Measurements from ENCODE around the gene NFIC.

Gene NFIC

GRCh38 chr19:3493651-3494050 lies 127.3 kb downstream of the NFIC start:
- FAIRE-seq (no peak), DNase-seq (ENCODE audit: insufficient read length, low spot score) (no peak)
- TF ChIP-seq POU2F2 (IDR thresholded peaks at IDR 0.05; ENCODE audit: low read depth, low read length) (no peak), POLR2A (IDR thresholded peaks at IDR 0.05; ENCODE audit: low read depth, low read length) (no peak), SPI1 (IDR thresholded peaks at IDR 0.05; ENCODE audit: low read depth, low read length) (no peak), POLR2AphosphoS5 (IDR thresholded peaks at IDR 0.05; ENCODE audit: low read depth, low read length) (no peak), TAF1 (IDR thresholded peaks at IDR 0.05; ENCODE audit: low read depth, low read length) (no peak), PAX5 (IDR thresholded peaks at IDR 0.05; ENCODE audit: insufficient read depth, low read length, severe bottlenecking) (no peak)

GRCh38 chr19:3494051-3494450 lies 127.7 kb downstream of the NFIC start:
- DNase-seq (ENCODE audit: insufficient read length, low spot score) (peak; percentile 84), FAIRE-seq (no peak)
- TF ChIP-seq POU2F2 (IDR thresholded peaks at IDR 0.05; ENCODE audit: low read depth, low read length) = no peak
- no peak for TF ChIP-seq SPI1 (IDR thresholded peaks at IDR 0.05; ENCODE audit: low read depth, low read length)
- no peak for TF ChIP-seq PAX5 (IDR thresholded peaks at IDR 0.05; ENCODE audit: insufficient read depth, low read length, severe bottlenecking)
- no peak for TF ChIP-seq POLR2A (IDR thresholded peaks at IDR 0.05; ENCODE audit: low read depth, low read length)
- TF ChIP-seq POLR2AphosphoS5 (IDR thresholded peaks at IDR 0.05; ENCODE audit: low read depth, low read length) = no peak
- no peak for TF ChIP-seq TAF1 (IDR thresholded peaks at IDR 0.05; ENCODE audit: low read depth, low read length)

- TF ChIP-seq POLR2A (IDR thresholded peaks at IDR 0.05; ENCODE audit: low read depth, low read length) = no peak
- no peak for TF ChIP-seq POU2F2 (IDR thresholded peaks at IDR 0.05; ENCODE audit: low read depth, low read length)
- TF ChIP-seq POLR2AphosphoS5 (IDR thresholded peaks at IDR 0.05; ENCODE audit: low read depth, low read length) = no peak
- TF ChIP-seq PAX5 (IDR thresholded peaks at IDR 0.05; ENCODE audit: insufficient read depth, low read length, severe bottlenecking) = no peak
- no peak for TF ChIP-seq SPI1 (IDR thresholded peaks at IDR 0.05; ENCODE audit: low read depth, low read length)
- TF ChIP-seq TAF1 (IDR thresholded peaks at IDR 0.05; ENCODE audit: low read depth, low read length) = no peak
- DNase-seq (ENCODE audit: insufficient read length, low spot score) (no peak), FAIRE-seq (peak; percentile 61)
Measured at GRCh38 chr19:3494559-3494958, 128.2 kb downstream of the NFIC start.

- DNase-seq (ENCODE audit: insufficient read length, low spot score) (no peak), FAIRE-seq (no peak)
- TF ChIP-seq TAF1 (IDR thresholded peaks at IDR 0.05; ENCODE audit: low read depth, low read length) (no peak), SPI1 (IDR thresholded peaks at IDR 0.05; ENCODE audit: low read depth, low read length) (no peak), POLR2A (IDR thresholded peaks at IDR 0.05; ENCODE audit: low read depth, low read length) (no peak), PAX5 (IDR thresholded peaks at IDR 0.05; ENCODE audit: insufficient read depth, low read length, severe bottlenecking) (no peak), POLR2AphosphoS5 (IDR thresholded peaks at IDR 0.05; ENCODE audit: low read depth, low read length) (no peak), POU2F2 (IDR thresholded peaks at IDR 0.05; ENCODE audit: low read depth, low read length) (no peak)
Measured at GRCh38 chr19:3496392-3497273, 130.2 kb downstream of the NFIC start.

- TF ChIP-seq POU2F2 (IDR thresholded peaks at IDR 0.05; ENCODE audit: low read depth, low read length) (no peak), PAX5 (IDR thresholded peaks at IDR 0.05; ENCODE audit: insufficient read depth, low read length, severe bottlenecking) (no peak), TAF1 (IDR thresholded peaks at IDR 0.05; ENCODE audit: low read depth, low read length) (no peak), POLR2A (IDR thresholded peaks at IDR 0.05; ENCODE audit: low read depth, low read length) (no peak), SPI1 (IDR thresholded peaks at IDR 0.05; ENCODE audit: low read depth, low read length) (no peak), POLR2AphosphoS5 (IDR thresholded peaks at IDR 0.05; ENCODE audit: low read depth, low read length) (no peak)
- no peak for FAIRE-seq
- DNase-seq (ENCODE audit: insufficient read length, low spot score) = no peak
Measured at GRCh38 chr19:3497757-3498520, 131.6 kb downstream of the NFIC start.

- FAIRE-seq = peak; percentile 38
- DNase-seq (ENCODE audit: insufficient read length, low spot score) = no peak
- no peak for TF ChIP-seq POLR2AphosphoS5 (IDR thresholded peaks at IDR 0.05; ENCODE audit: low read depth, low read length)
- TF ChIP-seq TAF1 (IDR thresholded peaks at IDR 0.05; ENCODE audit: low read depth, low read length) = no peak
- TF ChIP-seq POU2F2 (IDR thresholded peaks at IDR 0.05; ENCODE audit: low read depth, low read length) = no peak
- TF ChIP-seq PAX5 (IDR thresholded peaks at IDR 0.05; ENCODE audit: insufficient read depth, low read length, severe bottlenecking) = no peak
- no peak for TF ChIP-seq POLR2A (IDR thresholded peaks at IDR 0.05; ENCODE audit: low read depth, low read length)
- no peak for TF ChIP-seq SPI1 (IDR thresholded peaks at IDR 0.05; ENCODE audit: low read depth, low read length)
Measured at GRCh38 chr19:3499738-3500428, 133.5 kb downstream of the NFIC start.

- FAIRE-seq (peak; percentile 99), DNase-seq (ENCODE audit: insufficient read length, low spot score) (peak; percentile 95)
- TF ChIP-seq POU2F2 (IDR thresholded peaks at IDR 0.05; ENCODE audit: low read depth, low read length) = peak; percentile 87
- TF ChIP-seq PAX5 (IDR thresholded peaks at IDR 0.05; ENCODE audit: insufficient read depth, low read length, severe bottlenecking) = peak; percentile 40
- TF ChIP-seq POLR2A (IDR thresholded peaks at IDR 0.05; ENCODE audit: low read depth, low read length) = peak; percentile 92
- peak; percentile 83 for TF ChIP-seq POLR2AphosphoS5 (IDR thresholded peaks at IDR 0.05; ENCODE audit: low read depth, low read length)
- no peak for TF ChIP-seq SPI1 (IDR thresholded peaks at IDR 0.05; ENCODE audit: low read depth, low read length)
- peak; percentile 98 for TF ChIP-seq TAF1 (IDR thresholded peaks at IDR 0.05; ENCODE audit: low read depth, low read length)
Measured at GRCh38 chr19:3500429-3501101, 134.2 kb downstream of the NFIC start, which contains the start of gene DOHH. Gene DOHH, minus strand, starts transcription at chr19:3500674. Its CDS starts 3,860 bp downstream, at chr19:3496814.

- TF ChIP-seq SPI1 (IDR thresholded peaks at IDR 0.05; ENCODE audit: low read depth, low read length) = no peak
- no peak for TF ChIP-seq POLR2AphosphoS5 (IDR thresholded peaks at IDR 0.05; ENCODE audit: low read depth, low read length)
- TF ChIP-seq POLR2A (IDR thresholded peaks at IDR 0.05; ENCODE audit: low read depth, low read length) = no peak
- TF ChIP-seq TAF1 (IDR thresholded peaks at IDR 0.05; ENCODE audit: low read depth, low read length) = no peak
- TF ChIP-seq POU2F2 (IDR thresholded peaks at IDR 0.05; ENCODE audit: low read depth, low read length) = no peak
- no peak for TF ChIP-seq PAX5 (IDR thresholded peaks at IDR 0.05; ENCODE audit: insufficient read depth, low read length, severe bottlenecking)
- FAIRE-seq (no peak), DNase-seq (ENCODE audit: insufficient read length, low spot score) (no peak)
Measured at GRCh38 chr19:3501780-3502179, 135.4 kb downstream of the NFIC start.

Measured in GM12891 (cell line).